Smooth muscle cell (in vitro differentiated cells): ENCODE results near the gene TTC28. TPM values are rescaled to one million over a fixed set of nuclear protein-coding genes. Genes with fewer than 3 reads are reported as not detected.

Experiments
- DNase-seq: peaks from one replicate; lab custom pipeline; 2025; ENCODE audit not compliant: unreplicated experiment; lab: John Stamatoyannopoulos, UW
- H2AFZ ChIP-seq: fragments of 200-600 bp; sonication (generic); 2 replicates; pipeline ENCODE4 v1.6.0; 2016; ENCODE audit warnings: antibody characterized with exemption, low read depth, mild to moderate bottlenecking
- H3F3A ChIP-seq: fragments of 200-600 bp; sonication (generic); 2 replicates; pipeline ENCODE4 v1.6.0; 2017; ENCODE audit warnings: antibody characterized with exemption, low read depth
- H3K27ac ChIP-seq: fragments of 200-600 bp; sonication (generic); 2 replicates; pipeline ENCODE4 v1.5.1; 2016; ENCODE audit warnings: low read depth, mild to moderate bottlenecking
- H3K27me3 ChIP-seq: fragments of 200-600 bp; sonication (generic); 2 replicates; pipeline ENCODE4 v1.6.1; 2016; ENCODE audit warnings: low read depth, mild to moderate bottlenecking
- H3K36me3 ChIP-seq: fragments of 200-600 bp; sonication (generic); 2 replicates; pipeline ENCODE4 v1.5.1; 2016; ENCODE audit warnings: low read depth
- H3K4me1 ChIP-seq: fragments of 200-600 bp; sonication (generic); 2 replicates; pipeline ENCODE4 v1.5.1; 2016; ENCODE audit warnings: low read depth
- H3K4me2 ChIP-seq: fragments of 200-600 bp; sonication (generic); 2 replicates; pipeline ENCODE4 v1.6.0; 2016; ENCODE audit warnings: mild to moderate bottlenecking
- H3K4me3 ChIP-seq: fragments of 200-600 bp; sonication (generic); 2 replicates; pipeline ENCODE4 v1.5.1; 2016; ENCODE audit warnings: mild to moderate bottlenecking
- H3K79me2 ChIP-seq: fragments of 200-600 bp; sonication (generic); 2 replicates; pipeline ENCODE4 v1.6.0; 2016; ENCODE audit warnings: low read depth, mild to moderate bottlenecking
- H3K9ac ChIP-seq: fragments of 200-600 bp; sonication (generic); 2 replicates; pipeline ENCODE4 v1.6.0; 2016; ENCODE audit warnings: low read depth
- H3K9me3 ChIP-seq: fragments of 200-600 bp; sonication (generic); replicated peaks from 2 replicates; pipeline ENCODE4 v1.5.1; 2016; ENCODE audit warnings: low read depth
- H4K20me1 ChIP-seq: fragments of 200-600 bp; sonication (generic); 2 replicates; pipeline ENCODE4 v1.6.0; 2016; ENCODE audit warnings: low read depth
- WGBS: methylation state at CpG from one replicate; pipeline ENCODE4 v1.1.7; 2016; ENCODE audit warnings: low lambda C conversion rate; 5-methylcytosine and 5-hydroxymethylcytosine counted together
- polyA plus RNA-seq: library from polyadenylated mRNA; unstranded; fragments of >200 nt; fragmentation: Nextera tagmentation; extraction: Ambion mirVana; gene quantifications from 2 replicates; pipeline ENCODE4 v1.2.1, GENCODE V29; 2016
- total RNA-seq: library from RNA; depleted of rRNA; stranded (reverse); fragments of >200 nt; gene quantifications from 2 replicates; pipeline ENCODE4 v1.2.3, GENCODE V29; 2014
- TF ChIP-seq, protein P1 (sequence below): fragments of 200-600 bp; sonication (generic); IDR thresholded peaks from 2 replicates; pipeline ENCODE4 v1.5.1; 2017; ENCODE audit warnings: borderline replicate concordance, mild to moderate bottlenecking, antibody characterized with exemption; ENCODE audit not compliant: insufficient read depth, poor library complexity, severe bottlenecking

The TTC28 gene
- total and polyA plus RNA-seq, 2 experiments from 2014 or later = 6.3 to 17.9 TPM

DNA sequence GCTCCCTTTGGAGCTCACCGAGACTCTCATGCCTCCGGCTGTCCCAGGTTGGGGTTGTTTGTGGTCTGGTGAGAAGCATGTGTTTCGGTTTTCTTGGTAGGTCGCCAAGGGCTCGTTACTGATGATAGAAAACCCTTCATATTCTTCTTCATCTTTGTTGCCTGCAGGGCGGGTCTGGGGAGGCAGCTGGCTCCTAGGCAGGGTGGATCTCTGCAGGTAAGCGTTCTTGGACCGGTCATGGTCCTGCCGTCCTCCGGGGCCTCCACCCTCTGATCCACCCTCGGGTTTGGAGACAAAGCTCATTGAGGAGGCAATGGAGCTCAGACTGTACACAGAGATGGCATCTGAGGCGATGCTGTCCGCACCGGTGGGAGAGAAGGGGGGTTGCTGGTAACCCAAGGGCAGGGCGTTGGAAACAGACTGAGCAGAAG lies 696.3 kb downstream of the TTC28 start:
- no peaks in the 10 kb centered on the region for H3K27me3 ChIP-seq
- H3F3A ChIP-seq = no peaks in the 10 kb centered on the region
- DNase-seq = no peak
- TF ChIP-seq, protein P1, sequence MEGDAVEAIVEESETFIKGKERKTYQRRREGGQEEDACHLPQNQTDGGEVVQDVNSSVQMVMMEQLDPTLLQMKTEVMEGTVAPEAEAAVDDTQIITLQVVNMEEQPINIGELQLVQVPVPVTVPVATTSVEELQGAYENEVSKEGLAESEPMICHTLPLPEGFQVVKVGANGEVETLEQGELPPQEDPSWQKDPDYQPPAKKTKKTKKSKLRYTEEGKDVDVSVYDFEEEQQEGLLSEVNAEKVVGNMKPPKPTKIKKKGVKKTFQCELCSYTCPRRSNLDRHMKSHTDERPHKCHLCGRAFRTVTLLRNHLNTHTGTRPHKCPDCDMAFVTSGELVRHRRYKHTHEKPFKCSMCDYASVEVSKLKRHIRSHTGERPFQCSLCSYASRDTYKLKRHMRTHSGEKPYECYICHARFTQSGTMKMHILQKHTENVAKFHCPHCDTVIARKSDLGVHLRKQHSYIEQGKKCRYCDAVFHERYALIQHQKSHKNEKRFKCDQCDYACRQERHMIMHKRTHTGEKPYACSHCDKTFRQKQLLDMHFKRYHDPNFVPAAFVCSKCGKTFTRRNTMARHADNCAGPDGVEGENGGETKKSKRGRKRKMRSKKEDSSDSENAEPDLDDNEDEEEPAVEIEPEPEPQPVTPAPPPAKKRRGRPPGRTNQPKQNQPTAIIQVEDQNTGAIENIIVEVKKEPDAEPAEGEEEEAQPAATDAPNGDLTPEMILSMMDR = no peak
- no peaks in the 10 kb centered on the region for H3K36me3 ChIP-seq
- no peak overlapping the region for H3K9ac ChIP-seq
- no peak overlapping the region for H3K4me2 ChIP-seq
- 97% methylated on average over 15 of the region's 15 CpGs for WGBS
- peaks cover 10% of the 10 kb centered on the region for H3K4me1 ChIP-seq
- H3K4me3 ChIP-seq = no peak overlapping the region
- H4K20me1 ChIP-seq = peaks cover 13% of the 10 kb centered on the region
- H3K79me2 ChIP-seq = no peaks in the 10 kb centered on the region
- H2AFZ ChIP-seq = no peak overlapping the region
- H3K9me3 ChIP-seq = no peaks in the 10 kb centered on the region
- H3K27ac ChIP-seq = no peak overlapping the region

DNA sequence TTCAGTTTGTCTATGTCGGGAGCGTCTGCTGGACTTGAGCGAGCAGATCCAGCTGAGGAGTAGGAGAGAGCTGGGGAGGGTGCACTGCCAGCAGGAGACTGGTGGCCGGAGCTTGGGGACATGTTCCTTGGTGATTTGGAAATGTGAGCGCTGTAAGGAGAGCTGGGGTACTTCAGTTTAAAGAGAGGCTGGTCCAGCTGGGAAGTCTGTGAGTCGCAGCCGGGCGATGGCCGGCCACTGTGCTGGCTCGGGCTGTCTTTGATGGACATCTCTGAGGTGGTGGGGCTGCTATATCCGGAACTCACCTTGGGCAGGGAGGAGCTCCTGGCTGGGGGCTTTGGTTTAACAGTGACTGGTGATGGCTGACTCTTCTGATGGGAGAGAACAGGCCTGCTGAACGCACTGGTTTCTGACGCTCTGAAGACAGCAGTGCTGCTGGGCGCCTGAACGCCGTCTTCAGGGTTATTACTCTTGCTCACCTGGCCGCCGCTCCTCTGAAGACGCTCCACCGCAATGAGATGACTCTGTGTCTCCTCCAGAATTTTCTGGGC lies 696.9 kb downstream of the TTC28 start:
- H3K79me2 ChIP-seq = no peaks in the 10 kb centered on the region
- peaks cover 13% of the 10 kb centered on the region for H4K20me1 ChIP-seq
- no peak overlapping the region for H3K9ac ChIP-seq
- H3F3A ChIP-seq = no peaks in the 10 kb centered on the region
- DNase-seq = no peak
- H3K9me3 ChIP-seq = no peaks in the 10 kb centered on the region
- TF ChIP-seq, protein P1 = no peak
- H3K27ac ChIP-seq = no peak overlapping the region
- H3K36me3 ChIP-seq = no peaks in the 10 kb centered on the region
- H3K4me3 ChIP-seq = no peak overlapping the region
- 97% methylated on average over 20 of the region's 20 CpGs for WGBS
- H2AFZ ChIP-seq = no peak overlapping the region
- H3K4me2 ChIP-seq = no peak overlapping the region
- H3K4me1 ChIP-seq = peaks cover 10% of the 10 kb centered on the region
- H3K27me3 ChIP-seq = no peaks in the 10 kb centered on the region

DNA sequence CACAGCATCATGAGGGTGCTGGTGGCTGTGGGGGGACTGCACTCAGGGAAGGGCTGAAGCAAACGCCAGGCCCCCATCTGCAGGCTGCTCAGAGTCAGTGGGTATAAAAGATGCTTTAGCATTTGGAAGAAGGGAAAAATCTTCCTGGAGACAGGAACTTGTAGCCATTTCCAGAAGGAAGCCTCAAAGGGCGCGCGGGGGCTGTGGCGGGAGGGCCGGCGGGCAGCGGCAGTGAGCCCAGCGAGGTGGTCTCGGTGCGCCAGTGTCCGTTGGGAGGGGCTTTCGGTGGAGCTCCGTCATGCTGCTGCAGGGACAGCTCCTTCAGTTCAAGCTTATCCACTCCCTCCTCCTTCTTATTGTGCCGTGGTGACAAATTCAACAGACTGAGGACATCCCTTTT lies 697.5 kb downstream of the TTC28 start:
- Histone ChIP-seq H3K27ac (no peak overlapping the region), H2AFZ (no peak overlapping the region), H3K36me3 (no peaks in the 10 kb centered on the region), H4K20me1 (peaks cover 13% of the 10 kb centered on the region), H3K4me1 (peaks cover 7% of the 10 kb centered on the region), H3K79me2 (no peaks in the 10 kb centered on the region), H3K9ac (no peak overlapping the region), H3F3A (no peaks in the 10 kb centered on the region), H3K27me3 (no peaks in the 10 kb centered on the region), H3K9me3 (no peaks in the 10 kb centered on the region), H3K4me2 (no peak overlapping the region), H3K4me3 (no peak overlapping the region)
- no peak for DNase-seq
- TF ChIP-seq, protein P1 = no peak
- WGBS = 94% methylated on average over 15 of the region's 15 CpGs
